Neural cell (in vitro differentiated cells): Measurements from ENCODE around the gene PHF21B. TPM values are rescaled to one million over a fixed set of nuclear protein-coding genes. Genes with fewer than 3 reads are reported as not detected.

Source experiments
- H2AFZ ChIP-seq: fragments of 200-600, 300-800 bp; sonication (generic), shearing (Covaris generic); 2 replicates; pipeline ENCODE4 v1.6.0; 2014; ENCODE audit warnings: low read depth, mild to moderate bottlenecking, antibody characterized with exemption, low read length, moderate library complexity
- H3F3A ChIP-seq: fragments of 200-600 bp; shearing (Covaris generic); 2 replicates; pipeline ENCODE4 v1.6.1; 2016; ENCODE audit warnings: mild to moderate bottlenecking, moderate library complexity, mixed read lengths, antibody characterized with exemption, low read length; ENCODE audit not compliant: insufficient read depth, poor library complexity, severe bottlenecking
- H3K27ac ChIP-seq: fragments of 200-600, 300-800 bp; sonication (generic), shearing (Covaris generic); 2 replicates; pipeline ENCODE4 v1.5.1; 2014; ENCODE audit warnings: mild to moderate bottlenecking, low read length, moderate library complexity
- H3K27me3 ChIP-seq: fragments of 300-800, 200-600 bp; sonication (generic), shearing (Covaris generic); 2 replicates; pipeline ENCODE4 v1.6.0; 2014; ENCODE audit warnings: mild to moderate bottlenecking, low read depth, low read length, moderate library complexity; ENCODE audit not compliant: insufficient read depth
- H3K36me3 ChIP-seq: fragments of 300-800, 200-600 bp; sonication (generic), shearing (Covaris generic); 2 replicates; pipeline ENCODE4 v1.5.1; 2014; ENCODE audit warnings: mild to moderate bottlenecking, antibody characterized with exemption, low read length, moderate library complexity; ENCODE audit not compliant: insufficient read depth
- H3K4me2 ChIP-seq: fragments of 300-800, 200-600 bp; sonication (generic), shearing (Covaris generic); 2 replicates; pipeline ENCODE4 v1.6.0; 2014; ENCODE audit warnings: mild to moderate bottlenecking, low read length
- H3K4me3 ChIP-seq: fragments of 300-800, 200-600 bp; sonication (generic), shearing (Covaris generic); 2 replicates; pipeline ENCODE4 v1.5.1; 2014; ENCODE audit warnings: mild to moderate bottlenecking, low read length, moderate library complexity
- H3K79me2 ChIP-seq: fragments of 200-600 bp; shearing (Covaris generic); replicated peaks from 2 replicates; pipeline ENCODE4 v1.6.0; 2014; ENCODE audit warnings: mild to moderate bottlenecking, low read length, moderate library complexity; ENCODE audit not compliant: insufficient read depth
- H3K9ac ChIP-seq: fragments of 300-800, 200-600 bp; sonication (generic), shearing (Covaris generic); 2 replicates; pipeline ENCODE4 v1.6.1; 2016; ENCODE audit warnings: mild to moderate bottlenecking, low read length, mixed read lengths
- H3K9me2 ChIP-seq: fragments of 200-600 bp; shearing (Covaris generic); 2 replicates; pipeline ENCODE4 v1.6.1; 2016; ENCODE audit warnings: mild to moderate bottlenecking, low read length, mixed read lengths; ENCODE audit not compliant: insufficient read depth
- H3K9me3 ChIP-seq: fragments of 200-600, 300-800 bp; sonication (generic), shearing (Covaris generic); 2 replicates; pipeline ENCODE4 v1.6.1; 2016; ENCODE audit warnings: mild to moderate bottlenecking, mixed run types, low read length, moderate library complexity, mixed read lengths
- H4K20me1 ChIP-seq: fragments of 200-600 bp; shearing (Covaris generic); 2 replicates; pipeline ENCODE4 v1.6.1; 2016; ENCODE audit warnings: mild to moderate bottlenecking, mixed run types; ENCODE audit not compliant: insufficient read depth
- CTCF ChIP-seq: fragments of 450-650 bp; IDR thresholded peaks from 2 replicates; pipeline ENCODE4 v1.5.1; 2014; ENCODE audit warnings: antibody characterized with exemption, mild to moderate bottlenecking, moderate library complexity; ENCODE audit not compliant: poor library complexity, severe bottlenecking
- EP300 ChIP-seq: fragments of 450-650 bp; conservative IDR thresholded peaks from 2 replicates; pipeline ENCODE4 v1.6.1; 2014; ENCODE audit warnings: antibody characterized with exemption, mild to moderate bottlenecking, moderate library complexity; ENCODE audit not compliant: poor library complexity, severe bottlenecking
- EZH2 ChIP-seq: fragments of 200-600, 300-800 bp; shearing (Covaris generic), sonication (generic); IDR thresholded peaks from 2 replicates; pipeline ENCODE4 v1.6.1; 2014; ENCODE audit warnings: antibody characterized with exemption, low read length, borderline replicate concordance, mild to moderate bottlenecking; ENCODE audit not compliant: insufficient read depth, poor library complexity, severe bottlenecking
- MXI1 ChIP-seq: fragments of 450-650 bp; conservative IDR thresholded peaks from 2 replicates; pipeline ENCODE4 v1.6.1; 2014; ENCODE audit warnings: antibody characterized with exemption, mild to moderate bottlenecking; ENCODE audit not compliant: poor library complexity, severe bottlenecking
- POLR2AphosphoS5 ChIP-seq: IDR thresholded peaks from 2 replicates; pipeline ENCODE4 v1.6.1; 2012
- RAD21 ChIP-seq: fragments of 450-650 bp; conservative IDR thresholded peaks from 2 replicates; pipeline ENCODE4 v1.6.1; 2014; ENCODE audit warnings: antibody characterized with exemption, mild to moderate bottlenecking, moderate library complexity
- REST ChIP-seq: IDR thresholded peaks from 2 replicates; pipeline ENCODE4 v1.6.1; 2012; ENCODE audit warnings: borderline replicate concordance
- SMC3 ChIP-seq: fragments of 450-650 bp; conservative IDR thresholded peaks from 2 replicates; pipeline ENCODE4 v1.6.1; 2014; ENCODE audit warnings: antibody characterized with exemption, mild to moderate bottlenecking, moderate library complexity; ENCODE audit not compliant: poor library complexity
- TAF1 ChIP-seq: IDR thresholded peaks from 2 replicates; pipeline ENCODE4 v1.6.1; 2012; ENCODE audit warnings: low read depth
- polyA plus RNA-seq: library from polyadenylated mRNA; depleted of rRNA; stranded (reverse); fragments of >200 nt; gene quantifications from 2 replicates; pipeline ENCODE4 v1.2.3, GENCODE V29; 2014

PHF21B gene
- polyA plus RNA-seq, 1 donor from 2014 or later = 49.5 TPM

GRCh38 chr22:44986926-44987325 lies 22.9 kb downstream of the PHF21B start (continued):
- TF ChIP-seq MXI1 (no peak), RAD21 (no peak)

GRCh38 chr22:44985906-44986527 lies 23.8 kb downstream of the PHF21B start:
- no peak overlapping the region for H3K9ac ChIP-seq
- no peaks in the 10 kb centered on the region for H3K27me3 ChIP-seq
- H3K27ac ChIP-seq = no peak overlapping the region
- peaks cover 87% of the 10 kb centered on the region for H3K79me2 ChIP-seq
- H3K36me3 ChIP-seq = no peaks in the 10 kb centered on the region
- H4K20me1 ChIP-seq = no peaks in the 10 kb centered on the region
- H3K4me2 ChIP-seq = no peak overlapping the region
- H3K4me3 ChIP-seq = no peak overlapping the region
- no peaks in the 10 kb centered on the region for H3K9me2 ChIP-seq
- H3K9me3 ChIP-seq = no peaks in the 10 kb centered on the region
- H3F3A ChIP-seq = no peaks in the 10 kb centered on the region
- no peak overlapping the region for H2AFZ ChIP-seq
- TF ChIP-seq SMC3 = no peak
- no peak for TF ChIP-seq TAF1

- H3F3A ChIP-seq = no peaks in the 10 kb centered on the region
- H4K20me1 ChIP-seq = no peaks in the 10 kb centered on the region
- H3K36me3 ChIP-seq = no peaks in the 10 kb centered on the region
- no peak overlapping the region for H2AFZ ChIP-seq
- no peaks in the 10 kb centered on the region for H3K9me3 ChIP-seq
- no peak overlapping the region for H3K4me2 ChIP-seq
- no peak overlapping the region for H3K9ac ChIP-seq
- no peak overlapping the region for H3K4me3 ChIP-seq
- no peaks in the 10 kb centered on the region for H3K27me3 ChIP-seq
- no peak for TF ChIP-seq POLR2AphosphoS5
- TF ChIP-seq EZH2 = no peak
- no peak for TF ChIP-seq CTCF
- no peak for TF ChIP-seq TAF1
- TF ChIP-seq RAD21 = no peak
- no peak for TF ChIP-seq REST
- no peak for TF ChIP-seq SMC3
- TF ChIP-seq MXI1 = no peak
- no peak for TF ChIP-seq EP300
- peaks cover 87% of the 10 kb centered on the region for H3K79me2 ChIP-seq
- no peak overlapping the region for H3K27ac ChIP-seq
- no peaks in the 10 kb centered on the region for H3K9me2 ChIP-seq
Observed at GRCh38 chr22:44983878-44984482, 25.8 kb downstream of the PHF21B start.
